ENCODE measurements around the gene DLK2. TPM values are rescaled to one million over a fixed set of nuclear protein-coding genes. Genes with fewer than 3 reads are reported as not detected.

The DLK2 gene
- total and polyA plus RNA-seq, 2 donors from 2014 or later = 0.50 TPM; not detected in 1

Small RNA genes within 50 kb of the gene (microRNA-seq; reads per million reads assigned to microRNA genes)
- gene MIR6780B = not detected

Other genes starting within 250 kb of the DLK2 start
- gene DNPH1, start 226.1 kb downstream of the DLK2 start, total RNA-seq = 74.3 TPM
- 373 TPM for gene DNPH1, start 226.1 kb downstream of the DLK2 start, polyA plus RNA-seq (ENCODE audit: insufficient read depth, low read depth, low replicate concordance)
- 0.31 TPM for gene TTBK1, start 212.1 kb downstream of the DLK2 start, total RNA-seq
- 0.26 TPM for gene TTBK1, start 212.1 kb downstream of the DLK2 start, polyA plus RNA-seq (ENCODE audit: insufficient read depth, low read depth, low replicate concordance)
- gene SLC22A7, start 157.3 kb downstream of the DLK2 start, total RNA-seq = 2.0 TPM
- gene SLC22A7, start 157.3 kb downstream of the DLK2 start, polyA plus RNA-seq (ENCODE audit: insufficient read depth, low read depth, low replicate concordance) = 34.8 TPM
- 5.6 TPM for gene CRIP3, start 146.7 kb downstream of the DLK2 start, total RNA-seq
- 14.3 TPM for gene CRIP3, start 146.7 kb downstream of the DLK2 start, polyA plus RNA-seq (ENCODE audit: insufficient read depth, low read depth, low replicate concordance)
- gene ZNF318, start 85.9 kb downstream of the DLK2 start, total RNA-seq = 13.9 TPM
- gene ZNF318, start 85.9 kb downstream of the DLK2 start, polyA plus RNA-seq (ENCODE audit: insufficient read depth, low read depth, low replicate concordance) = 5.5 TPM
- gene ABCC10, start 28.0 kb downstream of the DLK2 start, total RNA-seq = 30.2 TPM
- 12.0 TPM for gene ABCC10, start 28.0 kb downstream of the DLK2 start, polyA plus RNA-seq (ENCODE audit: insufficient read depth, low read depth, low replicate concordance)
- 38.5 TPM for gene TJAP1, start 22.0 kb upstream of the DLK2 start, total RNA-seq
- 13.6 TPM for gene TJAP1, start 22.0 kb upstream of the DLK2 start, polyA plus RNA-seq (ENCODE audit: insufficient read depth, low read depth, low replicate concordance)
- gene LRRC73, start 54.8 kb upstream of the DLK2 start, total RNA-seq = 1.5 TPM
- 4.6 TPM for gene LRRC73, start 54.8 kb upstream of the DLK2 start, polyA plus RNA-seq (ENCODE audit: insufficient read depth, low read depth, low replicate concordance)
- gene YIPF3, start 61.4 kb upstream of the DLK2 start, total RNA-seq = 107 TPM
- 114 TPM for gene YIPF3, start 61.4 kb upstream of the DLK2 start, polyA plus RNA-seq (ENCODE audit: insufficient read depth, low read depth, low replicate concordance)
- 41.3 TPM for gene POLR1C, start 61.5 kb upstream of the DLK2 start, total RNA-seq
- 27.5 TPM for gene POLR1C, start 61.5 kb upstream of the DLK2 start, polyA plus RNA-seq (ENCODE audit: insufficient read depth, low read depth, low replicate concordance)
- 34.3 TPM for gene XPO5, start 120.5 kb upstream of the DLK2 start, total RNA-seq
- 7.5 TPM for gene XPO5, start 120.5 kb upstream of the DLK2 start, polyA plus RNA-seq (ENCODE audit: insufficient read depth, low read depth, low replicate concordance)
- gene POLH, start 120.6 kb upstream of the DLK2 start, total RNA-seq = 16.8 TPM
- gene POLH, start 120.6 kb upstream of the DLK2 start, polyA plus RNA-seq (ENCODE audit: insufficient read depth, low read depth, low replicate concordance) = 1.8 TPM
- 64.6 TPM for gene GTPBP2, start 173.7 kb upstream of the DLK2 start, total RNA-seq
- gene GTPBP2, start 173.7 kb upstream of the DLK2 start, polyA plus RNA-seq (ENCODE audit: insufficient read depth, low read depth, low replicate concordance) = 19.7 TPM
- 19.0 TPM for gene MAD2L1BP, start 180.3 kb upstream of the DLK2 start, total RNA-seq
- 31.0 TPM for gene MAD2L1BP, start 180.3 kb upstream of the DLK2 start, polyA plus RNA-seq (ENCODE audit: insufficient read depth, low read depth, low replicate concordance)
- 0.16 TPM for gene RSPH9, start 189.5 kb upstream of the DLK2 start, total RNA-seq
- 0.45 TPM for gene RSPH9, start 189.5 kb upstream of the DLK2 start, polyA plus RNA-seq (ENCODE audit: insufficient read depth, low read depth, low replicate concordance)
- gene MRPS18A, start 232.2 kb upstream of the DLK2 start, total RNA-seq = 36.4 TPM
- gene MRPS18A, start 232.2 kb upstream of the DLK2 start, polyA plus RNA-seq (ENCODE audit: insufficient read depth, low read depth, low replicate concordance) = 103 TPM

Data from kidney (tissue), 2 donors.